Immature natural killer cell (primary cell): Measurements from ENCODE around the gene SCAMP4. TPM values are rescaled to one million over a fixed set of nuclear protein-coding genes. Genes with fewer than 3 reads are reported as not detected.

Source experiments
- DNase-seq, 3 donors: peaks; one replicate each; pipeline ENCODE4 v3.0.0; 2022; ENCODE audit warnings: mixed read lengths in 1 of 3
- H3K27ac Mint-ChIP-seq, 6 donors: one replicate each; pipeline ENCODE4 v1.8.0; 2020; ENCODE audit warnings: mixed read lengths in 6 of 6, mild to moderate bottlenecking in 5 of 6, inconsistent platforms in 4 of 6, moderate library complexity in 3 of 6
- H3K27me3 Mint-ChIP-seq, 3 donors: one replicate each; pipeline ENCODE4 v1.8.0; 2020 to 2021; ENCODE audit warnings: low read depth in 3 of 3, mild to moderate bottlenecking in 3 of 3, mixed read lengths in 3 of 3, moderate library complexity in 3 of 3, inconsistent platforms in 1 of 3
- H3K36me3 Mint-ChIP-seq, 3 donors: one replicate each; pipeline ENCODE4 v1.8.0; 2020; ENCODE audit warnings: mixed read lengths in 3 of 3, inconsistent platforms in 2 of 3, mild to moderate bottlenecking in 2 of 3
- H3K4me1 Mint-ChIP-seq, 2 donors: one replicate each; pipeline ENCODE4 v1.8.0; 2020; ENCODE audit warnings: inconsistent platforms in 2 of 2, mild to moderate bottlenecking in 2 of 2, mixed read lengths in 2 of 2, moderate library complexity in 1 of 2
- H3K4me3 Mint-ChIP-seq, 5 donors: one replicate each; pipeline ENCODE4 v1.8.0; 2020; ENCODE audit warnings: mild to moderate bottlenecking in 5 of 5, mixed read lengths in 5 of 5, inconsistent platforms in 3 of 5, moderate library complexity in 3 of 5
- H3K9me3 Mint-ChIP-seq, 6 donors: one replicate each; pipeline ENCODE4 v1.8.0; 2020; ENCODE audit warnings: mild to moderate bottlenecking in 6 of 6, mixed read lengths in 6 of 6, inconsistent platforms in 4 of 6, moderate library complexity in 3 of 6
- polyA plus RNA-seq, 3 donors: library from polyadenylated mRNA; unstranded; fragments of 300-500 nt; fragmentation: Illumina TruSeq; gene quantifications; one replicate each; pipeline ENCODE4 v1.2.3, GENCODE V29; 2021

Gene SCAMP4
- polyA plus RNA-seq, 3 donors from 2014 or later, result 7.6 to 31.9 (median 22.6) TPM

- no peak overlapping the region for H3K4me3 Mint-ChIP-seq
- H3K9me3 Mint-ChIP-seq, result no peaks in the 10 kb centered on the region
- H3K36me3 Mint-ChIP-seq, result no peaks in the 10 kb centered on the region
- DNase-seq, result no peak
- H3K27ac Mint-ChIP-seq, result peak overlapping the region in 4 of 6 donors; percentile 38 to 72 (median 57)
- peaks cover 12 to 21% of the 10 kb centered on the region in 2 donors for H3K4me1 Mint-ChIP-seq
- H3K27me3 Mint-ChIP-seq, result peaks cover 0 to 4% (median 3%) of the 10 kb centered on the region in 3 donors
Measured at GRCh38 chr19:1959928-1960589, 54.9 kb downstream of the SCAMP4 start.

GRCh38 chr19:1961000-1961883, 56.0 kb downstream of the SCAMP4 start:
- Mint-ChIP-seq H3K4me1 (peaks cover 16 to 27% of the 10 kb centered on the region in 2 donors), H3K27me3 (peaks cover 0 to 3% (median 2%) of the 10 kb centered on the region in 3 donors), H3K4me3 (no peak overlapping the region), H3K9me3 (no peaks in the 10 kb centered on the region), H3K36me3 (no peaks in the 10 kb centered on the region), H3K27ac (peak overlapping the region in 3 of 6 donors; percentile 39 to 81 (median 45))
- no peak for DNase-seq

- Mint-ChIP-seq H3K27ac (peak overlapping the region in 4 of 6 donors; percentile 39 to 84 (median 60)), H3K27me3 (peaks cover 0 to 4% (median 2%) of the 10 kb centered on the region in 3 donors), H3K4me3 (no peak overlapping the region), H3K36me3 (no peaks in the 10 kb centered on the region), H3K4me1 (peaks cover 23 to 32% of the 10 kb centered on the region in 2 donors), H3K9me3 (no peaks in the 10 kb centered on the region)
- DNase-seq, result no peak
Measured at GRCh38 chr19:1962674-1963073, 57.5 kb downstream of the SCAMP4 start.

- peaks cover 0 to 5% (median 0%) of the 10 kb centered on the region in 3 donors for H3K27me3 Mint-ChIP-seq
- peaks cover 18 to 19% of the 10 kb centered on the region in 2 donors for H3K4me1 Mint-ChIP-seq
- peak overlapping the region; percentile 76 to 86 (median 80) for H3K4me3 Mint-ChIP-seq
- no peaks in the 10 kb centered on the region for H3K36me3 Mint-ChIP-seq
- H3K9me3 Mint-ChIP-seq, result no peaks in the 10 kb centered on the region
- peak overlapping the region; percentile 86 to 96 (median 92) for H3K27ac Mint-ChIP-seq
- DNase-seq, result peak; percentile 78 to 87 (median 80)
Measured at GRCh38 chr19:1967087-1967608, 61.9 kb downstream of the SCAMP4 start.

- H3K9me3 Mint-ChIP-seq, result no peaks in the 10 kb centered on the region
- H3K4me1 Mint-ChIP-seq, result peaks cover 26 to 28% of the 10 kb centered on the region in 2 donors
- peaks cover 0 to 2% (median 0%) of the 10 kb centered on the region in 3 donors for H3K36me3 Mint-ChIP-seq
- DNase-seq, result no peak
- peak overlapping the region in 1 of 6 donors; percentile 45 for H3K27ac Mint-ChIP-seq
- H3K4me3 Mint-ChIP-seq, result peak overlapping the region in 2 of 5 donors; percentile 14 to 47
- H3K27me3 Mint-ChIP-seq, result peaks cover 0 to 5% (median 0%) of the 10 kb centered on the region in 3 donors
Measured at GRCh38 chr19:1968279-1969175, 63.3 kb downstream of the SCAMP4 start.

GRCh38 chr19:1969176-1970002, 64.2 kb downstream of the SCAMP4 start:
- peaks cover 0 to 5% (median 0%) of the 10 kb centered on the region in 3 donors for H3K27me3 Mint-ChIP-seq
- H3K9me3 Mint-ChIP-seq, result no peaks in the 10 kb centered on the region
- peak overlapping the region in 1 of 5 donors; percentile 29 for H3K4me3 Mint-ChIP-seq
- H3K36me3 Mint-ChIP-seq, result peaks cover 0 to 3% (median 0%) of the 10 kb centered on the region in 3 donors
- peak overlapping the region in 3 of 6 donors; percentile 50 to 66 (median 57) for H3K27ac Mint-ChIP-seq
- H3K4me1 Mint-ChIP-seq, result peaks cover 28 to 31% of the 10 kb centered on the region in 2 donors
- no peak for DNase-seq

- peaks cover 0 to 7% (median 1%) of the 10 kb centered on the region in 3 donors for H3K27me3 Mint-ChIP-seq
- DNase-seq, result no peak
- H3K4me1 Mint-ChIP-seq, result peaks cover 28 to 31% of the 10 kb centered on the region in 2 donors
- no peaks in the 10 kb centered on the region for H3K9me3 Mint-ChIP-seq
- H3K27ac Mint-ChIP-seq, result peak overlapping the region in 1 of 6 donors; percentile 46
- H3K36me3 Mint-ChIP-seq, result peaks cover 0 to 5% (median 0%) of the 10 kb centered on the region in 3 donors
- H3K4me3 Mint-ChIP-seq, result no peak overlapping the region
Measured at GRCh38 chr19:1970003-1970805, 65.0 kb downstream of the SCAMP4 start.

- Mint-ChIP-seq H3K4me1 (peaks cover 24 to 28% of the 10 kb centered on the region in 2 donors), H3K27me3 (peaks cover 0 to 7% (median 2%) of the 10 kb centered on the region in 3 donors), H3K4me3 (no peak overlapping the region), H3K36me3 (peaks cover 0 to 6% (median 0%) of the 10 kb centered on the region in 3 donors), H3K9me3 (no peaks in the 10 kb centered on the region), H3K27ac (peak overlapping the region in 1 of 6 donors; percentile 36)
- DNase-seq, result no peak
Measured at GRCh38 chr19:1970806-1971502, 65.8 kb downstream of the SCAMP4 start.

- H3K4me1 Mint-ChIP-seq, result peaks cover 11 to 15% of the 10 kb centered on the region in 2 donors
- H3K4me3 Mint-ChIP-seq, result no peak overlapping the region
- no peak for DNase-seq
- H3K9me3 Mint-ChIP-seq, result no peaks in the 10 kb centered on the region
- peaks cover 0 to 5% (median 3%) of the 10 kb centered on the region in 3 donors for H3K27me3 Mint-ChIP-seq
- no peak overlapping the region for H3K27ac Mint-ChIP-seq
- peaks cover 0 to 6% (median 0%) of the 10 kb centered on the region in 3 donors for H3K36me3 Mint-ChIP-seq
Measured at GRCh38 chr19:1974381-1975161, 69.4 kb downstream of the SCAMP4 start.

- Mint-ChIP-seq H3K4me1 (peaks cover 11 to 15% of the 10 kb centered on the region in 2 donors), H3K36me3 (peaks cover 0 to 6% (median 0%) of the 10 kb centered on the region in 3 donors), H3K27ac (no peak overlapping the region), H3K4me3 (no peak overlapping the region), H3K9me3 (no peaks in the 10 kb centered on the region), H3K27me3 (peaks cover 0 to 5% (median 3%) of the 10 kb centered on the region in 3 donors)
- no peak for DNase-seq
Measured at GRCh38 chr19:1975162-1975480, 69.9 kb downstream of the SCAMP4 start.
